T-helper 2 cell treated with Interferon-gamma antibody and Interleukin-4, amounts not matched to agents 5 μg/mL and 100 μg/mL, for 36 hours (primary cell): ENCODE results near the gene PRF1.

Source experiments
- DNase-seq: peaks from one replicate; pipeline ENCODE4 v3.0.0; 2021; ENCODE audit warnings: low spot score
- H3K27ac Mint-ChIP-seq: one replicate; pipeline ENCODE4 v1.8.0; 2021; ENCODE audit warnings: mild to moderate bottlenecking, mixed read lengths
- H3K27me3 Mint-ChIP-seq: one replicate; pipeline ENCODE4 v1.8.0; 2021; ENCODE audit warnings: low read depth, mixed read lengths
- H3K36me3 Mint-ChIP-seq: one replicate; pipeline ENCODE4 v1.8.0; 2021; ENCODE audit warnings: low read depth, mixed read lengths
- H3K4me1 Mint-ChIP-seq: one replicate; pipeline ENCODE4 v1.8.0; 2021; ENCODE audit warnings: low read depth, mixed read lengths
- H3K4me3 Mint-ChIP-seq: one replicate; pipeline ENCODE4 v1.8.0; 2022; ENCODE audit warnings: mild to moderate bottlenecking, moderate library complexity, mixed read lengths
- H3K9me3 Mint-ChIP-seq: one replicate; pipeline ENCODE4 v1.8.0; 2021; ENCODE audit warnings: mixed read lengths

Gene PRF1

DNA sequence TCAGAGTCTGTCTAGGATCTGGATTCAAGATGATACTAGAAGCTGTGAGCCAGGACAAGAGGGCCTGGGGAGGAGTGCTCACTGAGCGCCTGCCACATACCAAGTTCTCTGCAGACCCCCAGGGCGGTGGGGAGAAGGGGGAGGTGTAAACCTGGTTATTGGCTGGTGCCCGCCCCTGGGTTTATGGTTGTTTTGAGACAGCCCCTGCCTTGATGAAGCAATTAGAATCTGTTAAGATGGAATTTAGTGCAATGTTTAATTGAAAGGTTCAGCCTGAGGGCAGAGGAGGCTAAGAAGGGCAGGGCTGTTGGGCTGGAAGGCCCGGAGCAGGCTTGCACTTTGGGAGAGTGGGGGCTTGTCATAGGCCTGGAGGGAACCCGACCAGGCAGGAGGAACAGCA, 42.7 kb downstream of the PRF1 start:
- H3K36me3 Mint-ChIP-seq, result no peaks in the 10 kb centered on the region
- H3K4me3 Mint-ChIP-seq, result no peak overlapping the region
- H3K9me3 Mint-ChIP-seq, result no peaks in the 10 kb centered on the region
- DNase-seq, result no peak
- H3K27me3 Mint-ChIP-seq, result peaks cover 11% of the 10 kb centered on the region
- H3K27ac Mint-ChIP-seq, result no peak overlapping the region
- peaks cover 17% of the 10 kb centered on the region for H3K4me1 Mint-ChIP-seq

DNA sequence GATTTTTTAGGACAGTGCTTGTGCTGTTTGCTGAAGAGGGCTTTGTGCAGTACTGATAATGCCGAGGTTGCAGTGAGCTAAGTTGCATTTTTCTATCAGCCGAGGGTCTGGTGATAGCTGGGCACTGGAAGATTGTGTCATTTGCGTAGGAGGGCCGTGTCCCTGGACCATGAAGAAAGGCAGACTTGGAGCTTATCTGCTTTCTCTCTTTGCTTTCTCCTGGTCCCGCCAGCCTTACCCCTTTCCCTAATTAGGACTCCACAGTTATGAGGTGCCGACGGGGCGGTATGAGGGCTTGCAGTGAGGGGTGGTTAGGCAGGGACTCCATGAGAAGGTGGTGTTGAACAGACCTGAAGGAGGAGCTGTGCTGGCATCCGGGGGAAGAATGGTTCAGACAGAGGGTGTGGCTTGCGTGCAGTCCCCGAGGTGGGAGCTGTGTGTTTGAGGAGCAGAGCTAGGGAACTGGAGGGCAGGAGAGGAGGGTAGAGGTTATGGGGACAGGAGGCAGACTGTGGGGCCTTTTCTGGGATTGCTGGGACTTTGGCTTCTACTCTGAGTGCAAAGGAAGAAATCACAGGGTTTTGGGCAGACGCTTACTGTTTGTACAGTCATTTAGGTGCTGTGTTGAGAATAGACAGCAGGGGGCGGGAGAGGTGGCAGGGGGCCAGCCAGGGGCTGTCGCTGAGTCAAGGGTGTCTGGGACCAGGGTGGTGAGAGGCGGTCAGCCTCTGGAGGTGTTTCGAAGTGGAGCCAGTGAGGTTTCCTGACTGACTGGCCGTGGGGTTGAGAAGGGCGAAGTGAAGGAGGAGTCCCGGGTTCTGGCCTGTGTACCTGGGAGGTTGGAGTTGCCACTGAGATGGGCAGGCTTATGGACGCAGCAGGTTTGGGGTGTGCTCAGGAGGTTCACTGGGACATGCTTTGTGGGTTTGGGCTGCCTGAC, 43.4 kb downstream of the PRF1 start:
- no peaks in the 10 kb centered on the region for H3K36me3 Mint-ChIP-seq
- no peaks in the 10 kb centered on the region for H3K9me3 Mint-ChIP-seq
- peaks cover 17% of the 10 kb centered on the region for H3K4me1 Mint-ChIP-seq
- DNase-seq, result peak; percentile 62
- H3K4me3 Mint-ChIP-seq, result peak overlapping the region; percentile 77
- H3K27me3 Mint-ChIP-seq, result peaks cover 11% of the 10 kb centered on the region
- H3K27ac Mint-ChIP-seq, result peak overlapping the region; percentile 62

DNA sequence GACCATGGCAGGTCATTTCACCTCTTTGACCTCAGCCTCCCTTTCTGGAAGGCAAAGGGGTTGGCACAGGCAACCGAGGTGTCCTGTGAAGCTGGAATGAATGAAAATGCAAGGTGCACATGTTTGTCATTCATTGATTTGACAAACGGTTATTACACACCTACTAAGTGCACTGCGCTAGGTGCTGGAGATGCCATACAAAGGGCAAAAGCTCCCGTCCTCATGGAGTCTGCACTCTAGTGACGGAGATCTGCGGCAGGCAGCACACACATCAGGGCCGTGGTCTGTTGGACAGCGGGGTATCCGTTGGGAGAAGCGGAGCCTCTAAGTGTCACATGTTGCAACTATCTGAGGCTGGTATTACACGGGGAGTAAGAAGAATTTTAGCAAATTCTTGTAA, 44.2 kb downstream of the PRF1 start:
- peaks cover 15% of the 10 kb centered on the region for H3K4me1 Mint-ChIP-seq
- no peak for DNase-seq
- no peaks in the 10 kb centered on the region for H3K36me3 Mint-ChIP-seq
- no peaks in the 10 kb centered on the region for H3K9me3 Mint-ChIP-seq
- peaks cover 8% of the 10 kb centered on the region for H3K27me3 Mint-ChIP-seq
- H3K4me3 Mint-ChIP-seq, result peak overlapping the region; percentile 77
- no peak overlapping the region for H3K27ac Mint-ChIP-seq

DNA sequence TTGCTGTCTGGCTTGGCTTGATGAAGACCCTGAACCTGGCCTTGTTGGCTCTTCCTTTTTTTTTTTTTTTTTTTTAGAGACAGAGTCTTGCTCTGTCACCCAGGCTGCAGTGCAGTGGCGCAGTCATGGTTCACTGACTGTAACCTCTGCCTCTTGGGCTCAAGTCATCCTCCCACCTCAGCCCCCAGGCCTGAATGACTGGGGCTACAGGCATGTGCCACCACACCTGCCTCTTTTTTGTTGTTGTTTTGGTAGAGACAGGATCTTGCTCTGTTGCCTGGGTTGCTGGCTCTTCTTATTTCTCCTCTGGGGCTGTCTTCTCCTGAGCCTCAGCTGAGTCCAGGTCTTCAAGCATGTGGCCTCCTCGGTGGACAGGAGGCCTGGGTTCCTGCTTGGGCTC, 44.7 kb downstream of the PRF1 start:
- peaks cover 5% of the 10 kb centered on the region for H3K27me3 Mint-ChIP-seq
- no peaks in the 10 kb centered on the region for H3K9me3 Mint-ChIP-seq
- peaks cover 12% of the 10 kb centered on the region for H3K4me1 Mint-ChIP-seq
- no peaks in the 10 kb centered on the region for H3K36me3 Mint-ChIP-seq
- H3K4me3 Mint-ChIP-seq, result no peak overlapping the region
- H3K27ac Mint-ChIP-seq, result no peak overlapping the region
- DNase-seq, result no peak

DNA sequence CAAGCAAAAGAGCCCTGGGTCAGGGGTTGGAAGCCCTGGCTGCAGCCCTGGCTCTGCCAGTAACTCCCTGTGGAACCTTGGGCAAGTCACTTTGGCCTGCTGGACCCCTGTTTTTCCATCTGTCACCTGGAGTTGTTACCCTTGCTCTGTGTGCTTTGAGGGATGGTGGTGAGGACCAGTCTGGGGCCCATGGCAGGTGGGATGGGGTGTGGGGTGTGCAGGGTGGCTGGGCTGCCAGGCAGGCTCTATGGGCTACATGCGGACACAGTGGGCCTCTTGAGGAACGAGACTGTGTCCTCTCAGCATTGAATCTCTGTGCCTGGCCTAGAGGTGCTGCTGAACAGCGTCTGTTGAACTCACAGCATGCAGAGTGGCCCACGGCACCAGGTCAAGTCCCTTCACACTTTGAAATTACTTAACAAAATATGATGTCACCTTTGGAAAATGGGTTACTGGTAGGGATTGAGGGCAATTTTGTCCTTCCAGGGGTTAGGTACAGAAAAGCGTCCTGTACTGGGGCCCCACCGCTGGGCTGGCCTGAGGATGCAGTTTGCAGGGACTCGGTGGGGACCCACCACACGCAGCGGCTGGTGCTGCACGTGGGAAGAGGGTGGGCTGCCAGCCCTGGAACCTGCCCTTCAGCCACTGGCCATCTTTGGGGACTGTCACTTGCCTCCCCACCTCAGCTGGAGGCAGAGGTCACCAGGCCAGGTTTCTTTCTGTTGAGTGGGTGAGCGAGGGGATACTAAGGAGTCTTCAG, 45.3 kb downstream of the PRF1 start:
- H3K4me1 Mint-ChIP-seq, result peaks cover 12% of the 10 kb centered on the region
- peaks cover 5% of the 10 kb centered on the region for H3K27me3 Mint-ChIP-seq
- H3K27ac Mint-ChIP-seq, result no peak overlapping the region
- no peak overlapping the region for H3K4me3 Mint-ChIP-seq
- no peaks in the 10 kb centered on the region for H3K9me3 Mint-ChIP-seq
- H3K36me3 Mint-ChIP-seq, result no peaks in the 10 kb centered on the region
- DNase-seq, result no peak

DNA sequence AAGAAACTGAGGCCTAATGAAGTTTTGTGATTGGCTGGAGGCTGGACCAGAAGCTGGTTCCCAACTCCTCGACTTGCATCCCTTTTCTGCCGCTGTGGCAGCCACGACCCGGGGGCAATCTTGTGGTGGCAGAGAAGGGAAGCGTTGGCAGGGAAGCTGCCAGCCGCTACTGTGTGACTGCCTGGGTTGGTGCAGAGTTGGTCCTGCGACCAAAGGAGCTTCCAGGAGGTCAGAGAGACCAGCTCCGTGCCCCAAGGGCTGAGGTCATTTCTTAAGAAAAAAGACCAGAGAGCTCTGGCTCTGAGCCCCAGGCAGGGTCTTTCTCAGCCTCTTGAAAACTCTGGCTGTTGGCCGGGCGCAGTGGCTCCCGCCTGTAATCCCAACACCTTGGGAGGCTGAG, 47.2 kb downstream of the PRF1 start:
- no peaks in the 10 kb centered on the region for H3K9me3 Mint-ChIP-seq

DNA sequence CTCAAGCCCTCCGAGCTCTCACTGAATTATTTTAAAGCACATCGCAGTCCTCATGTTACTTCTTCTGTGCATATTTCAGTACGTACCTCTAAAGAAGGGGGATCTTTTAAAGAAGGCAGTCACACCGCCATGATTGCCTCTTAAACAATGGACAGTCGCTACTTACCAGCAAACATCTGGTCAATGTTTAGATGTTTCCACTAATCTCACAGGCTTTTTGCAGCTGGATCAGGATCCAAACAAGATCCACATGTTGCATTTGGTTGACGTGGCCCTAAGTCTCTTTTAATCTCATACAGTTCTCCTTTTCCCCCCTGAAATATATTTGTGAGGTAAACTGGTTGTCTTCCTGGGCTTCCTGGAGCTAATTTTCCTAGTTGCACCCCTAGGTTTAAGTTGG, 50.0 kb downstream of the PRF1 start:
- H3K36me3 Mint-ChIP-seq, result no peaks in the 10 kb centered on the region

More for the DNA sequence above, 47.2 kb downstream of the PRF1 start:
- Mint-ChIP-seq H3K36me3 (no peaks in the 10 kb centered on the region), H3K4me3 (no peak overlapping the region), H3K27ac (no peak overlapping the region), H3K4me1 (peaks cover 12% of the 10 kb centered on the region), H3K27me3 (peaks cover 5% of the 10 kb centered on the region)
- no peak for DNase-seq

DNA sequence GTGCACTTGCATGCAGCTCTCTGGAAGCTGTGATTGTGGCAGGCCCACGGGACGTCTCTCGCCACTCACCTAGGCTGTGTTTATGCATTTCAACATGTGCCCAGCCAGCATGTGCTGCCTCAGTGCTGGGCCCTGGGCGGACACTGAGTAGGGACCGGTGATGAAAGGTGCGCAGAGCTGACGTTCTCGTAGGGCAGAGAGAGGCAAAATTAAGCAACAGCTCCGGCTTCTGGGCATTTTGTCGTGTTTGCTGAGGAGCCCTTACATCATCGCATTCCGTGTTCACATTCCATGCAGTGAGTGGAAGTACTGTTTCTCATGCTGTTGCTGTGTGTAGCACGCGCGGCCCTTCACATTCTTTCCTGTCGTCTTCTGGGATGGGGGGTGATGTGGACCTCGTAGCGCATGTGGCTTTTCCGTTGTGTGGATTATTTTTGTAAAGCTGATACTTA, 50.5 kb downstream of the PRF1 start:
- Mint-ChIP-seq H3K9me3 (no peaks in the 10 kb centered on the region), H3K4me3 (no peak overlapping the region), H3K27me3 (no peaks in the 10 kb centered on the region), H3K27ac (no peak overlapping the region), H3K36me3 (no peaks in the 10 kb centered on the region), H3K4me1 (no peaks in the 10 kb centered on the region)
- no peak for DNase-seq

More for the DNA sequence above, 50.0 kb downstream of the PRF1 start:
- no peaks in the 10 kb centered on the region for H3K4me1 Mint-ChIP-seq
- no peaks in the 10 kb centered on the region for H3K9me3 Mint-ChIP-seq
- no peak overlapping the region for H3K27ac Mint-ChIP-seq
- H3K4me3 Mint-ChIP-seq, result no peak overlapping the region
- DNase-seq, result no peak
- no peaks in the 10 kb centered on the region for H3K27me3 Mint-ChIP-seq

DNA sequence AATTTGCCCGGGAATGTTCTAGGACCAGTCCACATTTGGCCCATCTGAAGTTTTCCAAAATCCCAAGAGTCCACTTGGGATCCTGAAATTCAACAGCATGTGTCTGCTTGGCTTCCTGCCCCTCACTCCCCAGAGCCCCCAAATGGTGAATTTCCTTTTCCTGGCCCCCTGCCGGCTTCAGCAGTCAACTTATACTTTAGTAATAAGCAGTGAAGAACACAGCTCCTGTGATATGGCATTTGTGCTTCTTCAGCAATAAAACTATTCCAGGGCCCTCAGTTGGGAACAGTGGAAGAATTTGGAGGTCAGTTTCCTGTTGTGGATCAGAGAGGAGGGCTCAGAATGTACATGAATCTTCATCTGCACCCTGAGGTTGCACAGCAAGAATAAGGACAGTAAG, 51.1 kb downstream of the PRF1 start:
- no peaks in the 10 kb centered on the region for H3K4me1 Mint-ChIP-seq
- no peak for DNase-seq
- H3K27me3 Mint-ChIP-seq, result no peaks in the 10 kb centered on the region
- H3K36me3 Mint-ChIP-seq, result no peaks in the 10 kb centered on the region
- no peak overlapping the region for H3K4me3 Mint-ChIP-seq
- H3K9me3 Mint-ChIP-seq, result no peaks in the 10 kb centered on the region
- no peak overlapping the region for H3K27ac Mint-ChIP-seq

DNA sequence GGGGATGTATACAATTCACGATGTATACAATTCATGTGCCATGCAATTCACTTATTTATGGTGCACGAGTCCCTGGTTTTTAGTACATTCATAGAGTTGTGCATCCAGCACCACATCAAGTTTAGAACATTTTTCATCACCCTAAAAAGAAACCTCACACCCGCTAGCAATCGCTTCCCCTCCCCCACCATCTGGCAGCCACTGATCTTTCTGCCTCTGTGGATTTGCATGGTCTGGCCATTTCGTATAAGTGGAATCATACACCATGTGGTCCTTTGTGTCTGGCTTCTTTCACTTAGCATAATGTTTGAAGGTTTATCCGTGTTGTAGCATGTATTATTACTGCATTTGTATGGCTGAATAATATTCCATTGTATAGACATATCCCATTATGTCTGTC, 52.1 kb downstream of the PRF1 start:
- no peaks in the 10 kb centered on the region for H3K36me3 Mint-ChIP-seq
- H3K27ac Mint-ChIP-seq, result no peak overlapping the region
- H3K27me3 Mint-ChIP-seq, result no peaks in the 10 kb centered on the region
- no peaks in the 10 kb centered on the region for H3K9me3 Mint-ChIP-seq
- H3K4me1 Mint-ChIP-seq, result no peaks in the 10 kb centered on the region
- no peak overlapping the region for H3K4me3 Mint-ChIP-seq
- no peak for DNase-seq

DNA sequence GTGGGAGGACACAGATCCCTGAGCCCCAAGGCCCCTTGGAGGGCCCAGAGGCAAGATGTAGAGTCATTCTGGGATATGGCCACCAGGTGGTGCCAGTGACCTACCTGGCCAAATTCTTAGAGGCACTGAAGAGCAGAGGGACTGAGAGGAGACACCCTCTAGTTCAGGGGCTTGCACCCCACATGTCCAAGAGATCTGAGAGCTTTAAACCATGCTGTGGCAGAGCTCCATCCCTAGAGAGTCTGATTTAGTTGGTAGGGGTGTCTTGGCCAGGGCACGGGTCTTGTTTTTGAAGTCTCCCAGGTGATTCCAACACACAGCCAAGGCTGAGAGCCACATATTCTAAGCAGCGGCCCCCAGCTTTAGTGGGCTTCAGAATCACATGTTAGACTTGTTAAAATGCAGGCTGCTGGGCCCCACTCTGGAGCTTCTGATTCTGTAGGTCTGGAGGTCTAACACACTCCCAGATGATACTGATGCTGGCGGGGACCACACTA, 52.5 kb downstream of the PRF1 start:
- H3K36me3 Mint-ChIP-seq, result no peaks in the 10 kb centered on the region
- DNase-seq, result peak; percentile 54
- H3K4me1 Mint-ChIP-seq, result no peaks in the 10 kb centered on the region
- no peaks in the 10 kb centered on the region for H3K9me3 Mint-ChIP-seq
- no peak overlapping the region for H3K4me3 Mint-ChIP-seq
- no peak overlapping the region for H3K27ac Mint-ChIP-seq
- H3K27me3 Mint-ChIP-seq, result no peaks in the 10 kb centered on the region

DNA sequence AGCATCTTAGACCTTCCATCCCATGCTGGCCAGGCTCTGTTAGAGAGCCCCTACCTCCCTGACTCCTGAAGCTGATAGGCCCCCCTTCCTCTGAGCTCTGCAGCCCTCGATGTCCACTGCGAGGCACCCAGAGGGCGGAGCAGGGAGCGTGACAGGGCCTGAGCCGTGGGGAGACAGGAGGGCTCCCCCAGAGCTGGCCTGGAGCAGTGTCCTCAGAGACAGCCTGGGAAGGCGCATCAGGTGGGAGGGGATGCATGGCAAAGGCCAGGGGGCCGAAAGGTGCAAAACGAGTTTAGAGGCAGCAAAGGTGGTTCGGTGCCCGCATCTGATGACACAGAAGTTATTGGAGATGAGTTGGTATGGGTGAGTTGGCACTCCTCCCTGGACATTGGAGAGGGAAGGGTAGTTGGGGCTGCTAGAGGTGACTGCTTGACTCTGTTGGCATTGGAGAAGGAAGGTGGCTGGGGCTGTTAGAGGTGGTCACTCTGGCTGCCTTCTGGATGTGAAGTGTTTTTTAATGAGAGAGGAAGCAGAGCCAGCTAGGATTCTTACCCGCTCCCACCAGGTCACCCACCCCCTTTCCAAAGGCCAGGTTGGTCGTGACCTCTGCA, 53.1 kb downstream of the PRF1 start:
- DNase-seq, result no peak
- no peak overlapping the region for H3K4me3 Mint-ChIP-seq
- no peaks in the 10 kb centered on the region for H3K9me3 Mint-ChIP-seq
- no peak overlapping the region for H3K27ac Mint-ChIP-seq
- H3K27me3 Mint-ChIP-seq, result no peaks in the 10 kb centered on the region
- H3K4me1 Mint-ChIP-seq, result no peaks in the 10 kb centered on the region
- H3K36me3 Mint-ChIP-seq, result no peaks in the 10 kb centered on the region
